NT2/D1 (cell line): Measurements from ENCODE around the gene CADPS2.
"Not testable (repeated sequence)": the region's sequence is repeated elsewhere in the genome, so short reads cannot be mapped to it uniquely, and the experiment has no call there.

Experiments
- DNase-seq: peaks from one replicate; pipeline ENCODE4 v3.0.0-alpha.2; 2011; ENCODE audit warnings: low read depth, low spot score
- H3K27me3 ChIP-seq: 2 replicates; pipeline ENCODE4 v1.6.0; 2011; ENCODE audit warnings: mild to moderate bottlenecking; ENCODE audit not compliant: insufficient read length, insufficient read depth
- H3K36me3 ChIP-seq: 2 replicates; pipeline ENCODE4 v1.6.1; 2011; ENCODE audit warnings: mild to moderate bottlenecking, low read length, mixed read lengths; ENCODE audit not compliant: insufficient read depth, insufficient read length
- H3K4me1 ChIP-seq: 2 replicates; pipeline ENCODE4 v1.5.1; 2011; ENCODE audit not compliant: insufficient read depth, insufficient read length
- H3K4me3 ChIP-seq: 2 replicates; pipeline ENCODE4 v1.5.1; 2011; ENCODE audit warnings: low read depth; ENCODE audit not compliant: insufficient read length
- H3K9ac ChIP-seq: 2 replicates; pipeline ENCODE4 v1.6.0; 2011; ENCODE audit warnings: low read depth; ENCODE audit not compliant: insufficient read length
- H3K9me3 ChIP-seq: 2 replicates; pipeline ENCODE4 v1.5.1; 2011; ENCODE audit warnings: mild to moderate bottlenecking, low read length; ENCODE audit not compliant: insufficient read depth
- SUZ12 ChIP-seq: IDR thresholded peaks from 2 replicates; pipeline ENCODE4 v1.6.1; 2011; ENCODE audit not compliant: insufficient read length, insufficient read depth; ENCODE audit errors: extremely low read depth
- YY1 ChIP-seq: IDR thresholded peaks from 2 replicates; pipeline ENCODE4 v1.6.1; 2011; ENCODE audit not compliant: insufficient read length, insufficient read depth
- ZNF274 ChIP-seq: IDR thresholded peaks from 2 replicates; pipeline ENCODE4 v1.6.1; 2011; ENCODE audit warnings: mild to moderate bottlenecking, low read depth, low read length

CADPS2 gene

GRCh38 chr7:122691569-122692235 is 194.6 kb downstream of the CADPS2 start:
- Histone ChIP-seq H3K4me1 (no peaks in the 10 kb centered on the region), H3K9ac (no peak overlapping the region), H3K27me3 (no peaks in the 10 kb centered on the region), H3K4me3 (no peak overlapping the region), H3K9me3 (no peaks in the 10 kb centered on the region), H3K36me3 (no peaks in the 10 kb centered on the region)
- DNase-seq: no peak
- TF ChIP-seq SUZ12 (no peak), YY1 (no peak), ZNF274 (no peak)

- Histone ChIP-seq H3K9me3 (no peaks in the 10 kb centered on the region), H3K9ac (no peak overlapping the region)
These were observed 196.7 kb downstream of the CADPS2 start for GRCh38 chr7:122689346-122690109.

DNA sequence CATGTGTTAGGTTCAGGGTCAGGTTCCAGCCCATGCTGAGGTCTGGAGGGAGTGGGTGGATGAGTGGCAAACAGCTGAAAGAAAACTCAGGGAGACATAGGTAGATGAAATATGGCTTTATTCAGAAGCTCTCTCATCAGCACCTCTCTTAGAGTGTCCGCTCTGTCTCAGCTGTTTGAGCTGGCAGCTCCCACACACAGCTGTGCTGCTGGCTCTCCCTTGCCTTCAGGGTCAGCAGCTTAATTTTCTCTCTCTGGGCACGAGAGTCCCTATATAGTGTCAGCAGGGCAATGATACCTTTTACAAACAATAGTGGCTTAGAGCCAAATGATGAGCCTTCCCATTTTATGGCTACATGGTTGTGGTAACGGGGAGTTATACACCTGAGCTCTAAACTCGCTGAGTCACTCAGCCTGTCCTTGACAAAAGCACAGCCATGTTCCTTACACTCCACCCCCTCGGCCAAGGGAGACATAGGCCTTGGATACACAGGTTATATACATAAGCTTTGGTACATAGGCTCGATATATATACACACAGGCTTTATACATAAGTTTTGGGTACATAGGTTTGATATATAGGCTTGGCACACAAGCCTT is 197.8 kb downstream of the CADPS2 start:
- H3K9ac ChIP-seq: no peak overlapping the region
- H3K4me1 ChIP-seq: no peaks in the 10 kb centered on the region
- no peak for TF ChIP-seq YY1
- TF ChIP-seq SUZ12: no peak
- TF ChIP-seq ZNF274: no peak
- DNase-seq: no peak
- no peaks in the 10 kb centered on the region for H3K9me3 ChIP-seq
- no peaks in the 10 kb centered on the region for H3K36me3 ChIP-seq
- no peak overlapping the region for H3K4me3 ChIP-seq
- no peaks in the 10 kb centered on the region for H3K27me3 ChIP-seq

More at GRCh38 chr7:122689346-122690109, 196.7 kb downstream of the CADPS2 start:
- H3K4me3 ChIP-seq: no peak overlapping the region
- no peak for DNase-seq
- no peak for TF ChIP-seq ZNF274
- no peak for TF ChIP-seq YY1
- no peak for TF ChIP-seq SUZ12
- no peaks in the 10 kb centered on the region for H3K27me3 ChIP-seq
- H3K4me1 ChIP-seq: no peaks in the 10 kb centered on the region
- H3K36me3 ChIP-seq: no peaks in the 10 kb centered on the region

GRCh38 chr7:122686360-122686878 is 199.8 kb downstream of the CADPS2 start:
- Histone ChIP-seq H3K9me3 (no peaks in the 10 kb centered on the region), H3K27me3 (no peaks in the 10 kb centered on the region), H3K36me3 (no peaks in the 10 kb centered on the region), H3K9ac (no peak overlapping the region), H3K4me3 (no peak overlapping the region), H3K4me1 (no peaks in the 10 kb centered on the region)
- no peak for TF ChIP-seq SUZ12
- TF ChIP-seq ZNF274: no peak
- no peak for TF ChIP-seq YY1
- peak; percentile 22 for DNase-seq

DNA sequence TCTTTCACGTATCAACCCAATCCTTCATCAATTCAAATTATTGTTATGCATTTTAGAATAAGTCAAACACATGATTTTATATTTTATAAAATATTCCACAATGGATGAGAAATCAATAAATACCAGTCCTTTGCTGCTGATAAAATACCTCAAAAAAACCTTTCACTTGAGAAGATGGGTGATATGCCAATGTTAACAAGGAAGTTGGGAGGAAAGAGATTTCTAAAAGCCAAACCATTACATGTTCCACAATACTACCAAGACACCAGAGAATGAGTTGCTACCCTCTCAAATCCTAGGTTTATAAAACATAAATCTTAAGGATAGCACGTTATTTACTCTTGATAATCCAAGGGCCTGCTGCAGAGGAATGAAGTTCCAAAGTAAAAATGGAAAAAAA is 201.8 kb downstream of the CADPS2 start:
- no peaks in the 10 kb centered on the region for H3K36me3 ChIP-seq
- H3K9me3 ChIP-seq: no peaks in the 10 kb centered on the region
- H3K4me3 ChIP-seq: no peak overlapping the region
- no peaks in the 10 kb centered on the region for H3K27me3 ChIP-seq
- no peak for TF ChIP-seq SUZ12
- TF ChIP-seq ZNF274: no peak
- TF ChIP-seq YY1: no peak
- no peak for DNase-seq
- H3K4me1 ChIP-seq: no peaks in the 10 kb centered on the region
- H3K9ac ChIP-seq: no peak overlapping the region

- H3K4me3 ChIP-seq: no peak overlapping the region
- H3K36me3 ChIP-seq: no peaks in the 10 kb centered on the region
- no peaks in the 10 kb centered on the region for H3K9me3 ChIP-seq
- no peak for TF ChIP-seq YY1
- no peaks in the 10 kb centered on the region for H3K27me3 ChIP-seq
- no peaks in the 10 kb centered on the region for H3K4me1 ChIP-seq
- H3K9ac ChIP-seq: no peak overlapping the region
- no peak for DNase-seq
These were observed 203.3 kb downstream of the CADPS2 start for GRCh38 chr7:122682815-122683550.

GRCh38 chr7:122681186-122681585 is 205.1 kb downstream of the CADPS2 start:
- not testable (repeated sequence) for H3K27me3 ChIP-seq, H3K9me3 ChIP-seq, H3K4me3 ChIP-seq, DNase-seq, H3K4me1 ChIP-seq, H3K9ac ChIP-seq, H3K36me3 ChIP-seq
